Measurements from ENCODE around the gene MLKL. TPM values are rescaled to one million over a fixed set of nuclear protein-coding genes. Genes with fewer than 3 reads are reported as not detected.

MLKL gene
- total RNA-seq, 4 donors from 2014 or later, result 1.2 to 4.6 (median 2.9) TPM

DNA sequence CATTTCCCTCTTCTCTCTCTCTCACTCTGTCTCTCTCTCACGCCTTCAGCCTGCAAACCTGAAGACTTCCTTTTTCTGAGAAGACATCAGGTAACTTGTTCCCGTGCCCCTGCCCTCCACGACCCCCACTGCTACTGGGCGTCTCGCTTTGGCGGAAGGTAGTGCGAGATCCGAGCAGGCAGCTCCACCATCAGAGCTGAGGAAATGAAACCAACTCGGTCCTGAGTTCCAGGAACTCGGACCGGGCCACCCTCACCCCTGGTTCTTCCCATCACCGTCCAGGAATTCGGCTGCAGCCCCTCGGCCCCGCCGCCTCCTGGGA is 585 bp downstream of the MLKL start:
- Histone ChIP-seq H3K4me1 (peaks cover 6 to 7% of the 10 kb centered on the region in 2 donors), H3K36me3 (no peaks in the 10 kb centered on the region), H3K9me3 (no peaks in the 10 kb centered on the region), H3K4me3 (peak overlapping the region; percentile 55 to 87 (median 66)), H3K27me3 (peaks cover 0 to 12% (median 8%) of the 10 kb centered on the region in 3 donors), H3K27ac (peak overlapping the region; percentile 24 to 78 (median 66))
- intact Hi-C loops (cut with DNase I; ENCODE audit: low total_unique reads), result no loop called here
- no peak for ATAC-seq
- in situ Hi-C loops (cut with MboI; ENCODE audit: low sequenced_read_pairs in 4 of 4), result loop anchor here in 3 of 4 donors (10.0 to 25.0 kb wide), 3 partner anchors 155 to 165 kb away; no protein-coding TSS in a partner anchor
- no peak for DNase-seq
- TF ChIP-seq POLR2A (IDR thresholded peaks at IDR 0.05), result no peak
- TF ChIP-seq CTCF (IDR thresholded peaks at IDR 0.05 in 4 of 5, conservative IDR thresholded peaks at IDR 0.05 in 1 of 5), result no peak

- DNase-seq, result no peak
- in situ Hi-C loops (cut with MboI; ENCODE audit: low sequenced_read_pairs in 4 of 4), result loop anchor here in 3 of 4 donors (10.0 to 25.0 kb wide), 3 partner anchors 155 to 165 kb away; no protein-coding TSS in a partner anchor
- H3K4me1 ChIP-seq, result peaks cover 6 to 7% of the 10 kb centered on the region in 2 donors
Measured at GRCh38 chr16:74699666-74700065, 996 bp downstream of the MLKL start.

GRCh38 chr16:74698222-74698621 is 2.4 kb downstream of the MLKL start:
- H3K9me3 ChIP-seq, result no peaks in the 10 kb centered on the region
- DNase-seq (no peak), ATAC-seq (no peak)
- H3K27me3 ChIP-seq, result peaks cover 0 to 12% (median 8%) of the 10 kb centered on the region in 3 donors
- peak overlapping the region in 1 of 4 donors; percentile 6 for H3K27ac ChIP-seq
- H3K4me1 ChIP-seq, result peaks cover 6 to 7% of the 10 kb centered on the region in 2 donors
- in situ Hi-C loops (cut with MboI; ENCODE audit: low sequenced_read_pairs in 4 of 4), result no loop called here
- no peak overlapping the region for H3K4me3 ChIP-seq
- peaks cover 0 to 3% of the 10 kb centered on the region in 2 donors for H3K36me3 ChIP-seq
- intact Hi-C loops (cut with DNase I; ENCODE audit: low total_unique reads), result no loop called here
- TF ChIP-seq POLR2A (IDR thresholded peaks at IDR 0.05) (no peak), CTCF (IDR thresholded peaks at IDR 0.05 in 4 of 5, conservative IDR thresholded peaks at IDR 0.05 in 1 of 5) (no peak)

More at GRCh38 chr16:74699666-74700065, 996 bp downstream of the MLKL start:
- ATAC-seq, result no peak
- Histone ChIP-seq H3K27me3 (peaks cover 0 to 12% (median 8%) of the 10 kb centered on the region in 3 donors), H3K27ac (peak overlapping the region; percentile 24 to 78 (median 66)), H3K36me3 (no peaks in the 10 kb centered on the region), H3K9me3 (no peaks in the 10 kb centered on the region), H3K4me3 (peak overlapping the region; percentile 55 to 87 (median 66))
- intact Hi-C loops (cut with DNase I; ENCODE audit: low total_unique reads), result no loop called here
- TF ChIP-seq CTCF (IDR thresholded peaks at IDR 0.05 in 4 of 5, conservative IDR thresholded peaks at IDR 0.05 in 1 of 5), result no peak
- no peak for TF ChIP-seq POLR2A (IDR thresholded peaks at IDR 0.05)

GRCh38 chr16:74695450-74696422 is 4.9 kb downstream of the MLKL start:
- no peaks in the 10 kb centered on the region for H3K9me3 ChIP-seq
- DNase-seq (peak; percentile 78 to 83), ATAC-seq (peak; percentile 100)
- no peak for TF ChIP-seq CTCF (IDR thresholded peaks at IDR 0.05 in 4 of 5, conservative IDR thresholded peaks at IDR 0.05 in 1 of 5)
- TF ChIP-seq POLR2A (IDR thresholded peaks at IDR 0.05), result peak in 1 of 2 donors; percentile 4
- intact Hi-C loops (cut with DNase I; ENCODE audit: low total_unique reads) (loop anchor here (1.0 kb wide), 1 partner anchor 29 kb away; the partner anchor contains the start of gene RFWD3), in situ Hi-C loops (cut with MboI; ENCODE audit: low sequenced_read_pairs in 4 of 4) (no loop called here)
- H3K27ac ChIP-seq, result peak overlapping the region; percentile 38 to 72 (median 56)
- peaks cover 6 to 7% of the 10 kb centered on the region in 2 donors for H3K4me1 ChIP-seq
- H3K36me3 ChIP-seq, result peaks cover 0 to 3% of the 10 kb centered on the region in 2 donors
- H3K27me3 ChIP-seq, result peaks cover 0 to 12% (median 8%) of the 10 kb centered on the region in 3 donors
- H3K4me3 ChIP-seq, result peak overlapping the region; percentile 42 to 68 (median 56)
